GM13976 (cell line): ENCODE data around the gene UNC13D.
"Not testable (repeated sequence)": the region's sequence is repeated elsewhere in the genome, so short reads cannot be mapped to it uniquely, and the experiment has no call there.

Source experiments
- DNase-seq: peaks from one replicate; pipeline ENCODE4 v3.0.0; 2012; ENCODE audit warnings: low spot score
- in situ Hi-C: fragments of 300-500 bp; cut with MboI; formaldehyde crosslinking; loops from one replicate; pipeline ENCODE4 v1.12.0; 2022; ENCODE audit warnings: low sequenced_read_pairs, mixed read lengths, inconsistent platforms; ENCODE audit not compliant: unreplicated experiment
- TF ChIP-seq, protein P1 (sequence below): IDR thresholded peaks from 2 replicates; pipeline ENCODE4 v1.5.1; 2012; ENCODE audit warnings: borderline replicate concordance, mild to moderate bottlenecking; ENCODE audit not compliant: insufficient read depth; ENCODE audit errors: extremely low read depth, missing control alignments, control extremely low read depth

The UNC13D gene

DNA sequence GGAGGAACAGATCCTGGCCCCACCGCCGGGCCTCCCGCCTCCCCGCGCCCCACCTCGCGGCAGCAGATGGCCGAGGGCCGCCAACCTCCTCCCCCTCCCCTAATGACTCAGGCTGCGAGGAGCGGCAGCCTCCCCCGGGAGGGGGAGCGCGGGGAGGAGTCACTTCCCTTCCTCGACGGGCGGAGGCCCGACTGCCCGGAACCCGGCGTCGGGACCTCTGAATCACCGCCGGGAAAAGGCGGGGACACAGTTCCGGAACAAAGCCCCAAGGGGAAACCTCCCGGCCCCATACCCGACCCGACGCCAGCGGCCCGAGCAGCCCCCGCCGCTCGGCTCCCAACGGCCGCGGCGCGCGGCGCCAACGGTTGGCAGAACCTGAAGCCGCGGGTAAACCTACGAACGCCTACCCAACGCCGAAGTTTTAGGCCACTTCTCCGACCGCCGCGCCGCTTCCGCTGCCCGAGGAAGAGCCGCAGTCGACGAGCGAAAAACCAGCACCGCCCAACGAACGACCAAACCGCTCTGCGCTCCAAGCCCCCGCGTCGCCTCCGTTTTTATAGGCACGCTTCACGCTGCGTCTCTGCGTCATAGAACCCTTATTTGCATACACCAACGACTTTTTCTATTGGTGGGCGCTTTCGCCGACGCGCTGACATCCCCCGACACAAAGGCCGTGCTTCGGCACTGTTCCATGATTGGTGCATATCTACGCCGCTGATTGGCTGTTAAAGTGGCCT, 64.8 kb downstream of the UNC13D start:
- DNase-seq, result peak; percentile 94
- in situ Hi-C loops, result no loop called here
- TF ChIP-seq, protein P1, sequence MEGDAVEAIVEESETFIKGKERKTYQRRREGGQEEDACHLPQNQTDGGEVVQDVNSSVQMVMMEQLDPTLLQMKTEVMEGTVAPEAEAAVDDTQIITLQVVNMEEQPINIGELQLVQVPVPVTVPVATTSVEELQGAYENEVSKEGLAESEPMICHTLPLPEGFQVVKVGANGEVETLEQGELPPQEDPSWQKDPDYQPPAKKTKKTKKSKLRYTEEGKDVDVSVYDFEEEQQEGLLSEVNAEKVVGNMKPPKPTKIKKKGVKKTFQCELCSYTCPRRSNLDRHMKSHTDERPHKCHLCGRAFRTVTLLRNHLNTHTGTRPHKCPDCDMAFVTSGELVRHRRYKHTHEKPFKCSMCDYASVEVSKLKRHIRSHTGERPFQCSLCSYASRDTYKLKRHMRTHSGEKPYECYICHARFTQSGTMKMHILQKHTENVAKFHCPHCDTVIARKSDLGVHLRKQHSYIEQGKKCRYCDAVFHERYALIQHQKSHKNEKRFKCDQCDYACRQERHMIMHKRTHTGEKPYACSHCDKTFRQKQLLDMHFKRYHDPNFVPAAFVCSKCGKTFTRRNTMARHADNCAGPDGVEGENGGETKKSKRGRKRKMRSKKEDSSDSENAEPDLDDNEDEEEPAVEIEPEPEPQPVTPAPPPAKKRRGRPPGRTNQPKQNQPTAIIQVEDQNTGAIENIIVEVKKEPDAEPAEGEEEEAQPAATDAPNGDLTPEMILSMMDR, result no peak

DNA sequence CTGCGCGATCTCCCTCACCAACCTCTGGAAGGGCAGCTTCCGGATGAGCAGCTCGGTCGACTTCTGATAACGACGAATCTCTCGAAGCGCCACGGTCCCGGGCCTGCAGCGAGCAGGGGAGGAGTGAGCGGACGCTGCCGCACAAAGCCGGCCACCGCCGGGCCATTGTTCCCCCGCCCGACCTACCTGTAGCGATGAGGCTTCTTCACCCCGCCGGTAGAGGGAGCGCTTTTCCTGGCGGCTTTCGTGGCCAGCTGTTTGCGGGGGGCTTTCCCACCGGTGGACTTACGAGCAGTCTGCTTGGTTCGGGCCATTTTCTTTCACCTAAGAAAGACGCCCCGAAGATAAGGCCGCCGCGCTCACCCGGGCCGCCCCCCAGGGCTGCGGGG, 65.3 kb downstream of the UNC13D start:
- peak; percentile 72 for DNase-seq
- in situ Hi-C loops, result no loop called here
- TF ChIP-seq, protein P1, result peak; percentile 65

DNA sequence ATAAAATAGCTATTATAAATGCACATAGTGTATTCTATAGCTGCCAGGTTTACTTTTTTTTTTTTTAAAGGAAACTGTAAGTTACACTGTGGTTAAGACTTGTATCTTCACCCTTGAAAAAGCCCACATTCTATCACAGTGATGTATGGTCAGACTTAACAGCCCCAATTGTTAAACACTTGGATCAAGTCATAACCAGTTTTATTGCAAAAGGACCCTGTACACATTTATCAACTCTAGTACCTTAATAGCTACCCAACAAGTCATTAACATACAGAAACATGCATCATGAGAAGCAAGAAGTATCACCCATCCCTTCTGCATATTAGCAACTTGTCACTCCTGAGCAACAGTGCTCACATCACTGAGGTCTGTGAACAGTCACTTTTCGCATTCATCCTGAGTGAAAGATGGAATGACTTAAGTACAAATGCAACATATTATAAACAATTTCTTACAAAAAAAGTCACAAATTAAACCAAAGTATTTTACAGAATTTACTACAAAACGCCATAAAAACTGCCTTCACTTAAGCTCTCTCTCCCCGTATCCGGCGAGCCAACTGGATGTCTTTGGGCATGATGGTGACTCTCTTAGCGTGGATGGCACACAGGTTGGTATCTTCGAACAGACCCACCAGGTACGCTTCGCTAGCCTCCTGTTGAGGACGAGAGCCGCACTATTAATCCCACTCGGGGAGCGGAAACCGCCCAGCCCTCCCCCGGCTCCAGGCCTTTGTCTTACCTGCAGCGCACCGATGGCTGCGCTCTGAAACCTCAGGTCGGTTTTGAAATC, 65.9 kb downstream of the UNC13D start:
- in situ Hi-C loops, DNase-seq: not testable (repeated sequence)

DNA sequence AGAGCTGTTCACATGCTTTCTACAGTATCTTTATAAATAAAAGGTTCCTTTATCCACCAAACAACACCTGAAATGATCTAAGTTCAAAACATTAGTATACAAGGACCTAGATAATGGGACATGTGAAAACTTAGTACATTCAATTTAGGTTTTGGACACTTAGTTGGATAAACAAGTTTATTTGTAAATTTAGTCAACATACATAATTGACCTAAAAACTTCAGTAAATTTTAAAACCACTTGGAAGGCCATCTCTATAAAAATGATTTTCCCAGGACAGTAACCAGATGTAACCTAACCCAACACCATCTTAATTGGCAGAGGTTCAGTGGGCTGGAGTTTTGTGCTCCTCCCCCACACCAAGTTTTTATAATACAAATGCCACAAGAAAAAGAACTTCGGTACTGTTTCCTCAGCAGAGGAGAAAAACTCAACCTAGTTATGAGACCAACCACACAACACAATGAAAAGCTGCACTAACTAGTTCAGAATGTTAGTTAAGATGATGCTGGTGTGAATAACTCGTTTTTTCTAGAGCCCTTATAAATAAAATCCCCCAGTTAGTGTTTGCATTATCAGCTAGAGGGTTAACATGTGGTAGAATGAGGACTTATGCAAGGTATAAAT, 66.8 kb downstream of the UNC13D start:
- TF ChIP-seq, protein P1, result no peak
- DNase-seq, result no peak
- in situ Hi-C loops, result no loop called here
